SK-N-SH (cell line): ENCODE results near the gene BPIFA3. TPM values are rescaled to one million over a fixed set of nuclear protein-coding genes. Genes with fewer than 3 reads are reported as not detected.

Source experiments
- CTCF ChIA-PET: fragments of 300-600, 350-600 bp; formaldehyde crosslinking; extraction: SDS; loops from one replicate; lab custom pipeline; 2021; lab: Yijun Ruan, JAX
- POLR2A ChIA-PET: fragments of 350-600 bp; sonication (Branson Sonifier 250); formaldehyde crosslinking; extraction: SDS; loops from one replicate; lab custom pipeline; 2020; ENCODE audit warnings: antibody characterized with exemption, inconsistent platforms; lab: Yijun Ruan, JAX
- DNase-seq: peaks from one replicate; pipeline ENCODE4 v3.0.0; 2012
- H2AFZ ChIP-seq: fragments of 200-600 bp; sonication (generic); 2 replicates; pipeline ENCODE4 v1.8.1; 2016; ENCODE audit warnings: antibody characterized with exemption, mild to moderate bottlenecking, low read depth
- H3F3A ChIP-seq: fragments of 200-600 bp; sonication (generic); replicated peaks from 2 replicates; pipeline ENCODE3; 2016; ENCODE audit warnings: antibody characterized with exemption, mild to moderate bottlenecking; ENCODE audit not compliant: insufficient read depth
- H3K27ac ChIP-seq, 2 experiments: fragments of 200-500 bp in 1 of 2; fragments of 200-600 bp in 1 of 2; sonication (Bioruptor generic) in 1 of 2; sonication (generic), shearing (Covaris generic) in 1 of 2; 2 replicates each; pipeline versions ENCODE4 v1.5.1 to v1.6.1; 2014 to 2016; ENCODE audit warnings: low read depth in 2 of 2, inconsistent platforms in 1 of 2, low read length in 1 of 2, mild to moderate bottlenecking in 1 of 2, mixed read lengths in 1 of 2
- H3K27me3 ChIP-seq: fragments of 200-600 bp; sonication (generic), shearing (Covaris generic); 2 replicates; pipeline ENCODE4 v1.6.1; 2016; ENCODE audit warnings: mixed run types; ENCODE audit not compliant: insufficient read depth
- H3K36me3 ChIP-seq, 2 experiments: fragments of 200-500 bp in 1 of 2; fragments of 200-600 bp in 1 of 2; sonication (Bioruptor generic) in 1 of 2; sonication (generic) in 1 of 2; replicated peaks in 1 of 2; 2 replicates each; pipeline versions ENCODE3 to v1.5.1; 2014 to 2016; ENCODE audit warnings: low read length in 1 of 2, mild to moderate bottlenecking in 1 of 2; ENCODE audit not compliant: insufficient read depth in 2 of 2, control insufficient read depth in 1 of 2
- H3K4me1 ChIP-seq, 2 experiments: fragments of 200-500 bp in 1 of 2; fragments of 200-600 bp in 1 of 2; sonication (Bioruptor generic) in 1 of 2; sonication (generic), shearing (Covaris generic) in 1 of 2; 2 replicates each; pipeline versions ENCODE4 v1.5.1 to v1.6.1; 2014 to 2016; ENCODE audit warnings: low read depth in 1 of 2, low read length in 1 of 2, mixed run types in 1 of 2; ENCODE audit not compliant: insufficient read depth in 2 of 2, control insufficient read depth in 1 of 2
- H3K4me2 ChIP-seq: fragments of 200-600 bp; sonication (generic), shearing (Covaris generic); 2 replicates; pipeline ENCODE4 v1.6.1; 2017; ENCODE audit warnings: mixed run types
- H3K4me3 ChIP-seq, 2 experiments: fragments of 200-500 bp in 1 of 2; fragments of 200-600 bp in 1 of 2; sonication (Bioruptor generic) in 1 of 2; sonication (generic), shearing (Covaris generic) in 1 of 2; 2 replicates each; pipeline versions ENCODE4 v1.5.1 to v1.8.1; 2014 to 2016; ENCODE audit warnings: low read depth in 2 of 2, inconsistent platforms in 1 of 2, low read length in 1 of 2, mild to moderate bottlenecking in 1 of 2, mixed read lengths in 1 of 2, moderate library complexity in 1 of 2
- H3K79me2 ChIP-seq: fragments of 200-600 bp; sonication (generic); 2 replicates; pipeline ENCODE4 v1.8.1; 2017; ENCODE audit warnings: mild to moderate bottlenecking; ENCODE audit not compliant: insufficient read depth
- H3K9ac ChIP-seq: fragments of 200-600 bp; sonication (generic); 2 replicates; pipeline ENCODE4 v1.6.1; 2017; ENCODE audit warnings: mixed run types
- H3K9me2 ChIP-seq: fragments of 200-600 bp; sonication (generic); 2 replicates; pipeline ENCODE4 v1.6.1; 2017; ENCODE audit warnings: mixed run types
- H3K9me3 ChIP-seq: fragments of 200-600 bp; sonication (generic); 2 replicates; pipeline ENCODE4 v1.6.1; 2017; ENCODE audit warnings: mixed run types, mild to moderate bottlenecking, moderate library complexity
- H4K20me1 ChIP-seq: fragments of 200-600 bp; sonication (generic); 2 replicates; pipeline ENCODE4 v1.6.1; 2017; ENCODE audit warnings: mild to moderate bottlenecking, mixed run types; ENCODE audit not compliant: insufficient read depth
- FOSL2 ChIP-seq: IDR thresholded peaks from 2 replicates; pipeline ENCODE4 v1.4.0; 2012; ENCODE audit warnings: low read depth, mild to moderate bottlenecking, moderate library complexity, borderline replicate concordance
- GABPA ChIP-seq: IDR thresholded peaks from 2 replicates; pipeline ENCODE4 v1.4.0; 2012; ENCODE audit warnings: low read depth, mild to moderate bottlenecking
- MXI1 ChIP-seq: IDR thresholded peaks from 2 replicates; pipeline ENCODE4 v1.6.1; 2012; ENCODE audit warnings: mild to moderate bottlenecking, low read depth, low read length, improper control_type of control experiment
- NRF1 ChIP-seq: IDR thresholded peaks from 2 replicates; pipeline ENCODE4 v1.6.1; 2012; ENCODE audit warnings: low read depth, mild to moderate bottlenecking, low read length
- RAD21 ChIP-seq: IDR thresholded peaks from 2 replicates; pipeline ENCODE4 v1.6.1; 2012; ENCODE audit warnings: mild to moderate bottlenecking, low read length
- REST ChIP-seq: IDR thresholded peaks from 2 replicates; pipeline ENCODE4 v1.6.1; 2012; ENCODE audit warnings: mild to moderate bottlenecking, low read depth, low read length, moderate library complexity
- WGBS: methylation state at CpG from one replicate; pipeline ENCODE4 v1.1.6; 2017; ENCODE audit warnings: low lambda C conversion rate; 5-methylcytosine and 5-hydroxymethylcytosine counted together
- polyA plus RNA-seq, 3 experiments: library from polyadenylated mRNA; depleted of rRNA; stranded (reverse); fragments of >200 nt; gene quantifications; 2 replicates each; pipeline ENCODE4 v1.2.3, GENCODE V29; 2012
- TF ChIP-seq, protein P1 (sequence below): IDR thresholded peaks from 2 replicates; pipeline ENCODE4 v1.4.0; 2012; ENCODE audit warnings: low read depth, borderline replicate concordance

Gene BPIFA3
- polyA plus RNA-seq, 1 of the 3 experiments (the other 2 are of a cell fraction), result not detected

DNA sequence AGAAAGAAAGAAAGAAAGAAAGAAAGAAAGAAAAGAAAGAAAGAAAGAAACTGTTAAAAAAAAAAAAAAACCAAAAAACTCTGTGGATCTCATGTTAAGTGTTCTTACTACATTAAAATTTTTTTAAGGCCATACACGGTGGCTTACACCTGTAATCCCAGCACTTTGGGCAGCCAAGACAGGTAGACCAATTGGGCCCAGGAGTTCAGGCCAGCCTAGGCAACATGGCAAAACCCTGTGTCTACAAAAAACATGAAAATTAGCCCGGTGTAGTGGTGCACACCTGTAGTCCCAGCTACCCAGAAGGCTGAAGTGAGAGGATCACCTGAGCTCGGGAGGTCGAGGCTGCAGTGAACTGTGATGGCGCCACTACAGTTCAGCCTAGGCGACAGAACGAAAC, 14.1 kb downstream of the BPIFA3 start:
- TF ChIP-seq REST (no peak), RAD21 (no peak), FOSL2 (no peak)
- POLR2A ChIA-PET, result no interaction called here
- H3K36me3 ChIP-seq, result no peaks in the 10 kb centered on the region
- no peaks in the 10 kb centered on the region for H3F3A ChIP-seq
- H3K9ac ChIP-seq, result no peak overlapping the region
- H3K4me3 ChIP-seq, result no peak overlapping the region
- no peak overlapping the region for H3K27ac ChIP-seq
- H3K9me3 ChIP-seq, result no peaks in the 10 kb centered on the region
- no peak overlapping the region for H2AFZ ChIP-seq
- no peak overlapping the region for H3K4me2 ChIP-seq
- no peaks in the 10 kb centered on the region for H3K4me1 ChIP-seq
- H3K79me2 ChIP-seq, result no peaks in the 10 kb centered on the region
- DNase-seq, result no peak
- H3K27me3 ChIP-seq, result peaks cover 31% of the 10 kb centered on the region; the same call in 1 of the 2 replicates
- no peaks in the 10 kb centered on the region for H3K9me2 ChIP-seq
- no peaks in the 10 kb centered on the region for H4K20me1 ChIP-seq
- 10% methylated on average over 7 of the region's 7 CpGs for WGBS
- CTCF ChIA-PET, result interaction anchor here (1.1 kb wide), 1 partner anchor 69 kb away, joined by 4 read pairs; no protein-coding TSS in a partner anchor

DNA sequence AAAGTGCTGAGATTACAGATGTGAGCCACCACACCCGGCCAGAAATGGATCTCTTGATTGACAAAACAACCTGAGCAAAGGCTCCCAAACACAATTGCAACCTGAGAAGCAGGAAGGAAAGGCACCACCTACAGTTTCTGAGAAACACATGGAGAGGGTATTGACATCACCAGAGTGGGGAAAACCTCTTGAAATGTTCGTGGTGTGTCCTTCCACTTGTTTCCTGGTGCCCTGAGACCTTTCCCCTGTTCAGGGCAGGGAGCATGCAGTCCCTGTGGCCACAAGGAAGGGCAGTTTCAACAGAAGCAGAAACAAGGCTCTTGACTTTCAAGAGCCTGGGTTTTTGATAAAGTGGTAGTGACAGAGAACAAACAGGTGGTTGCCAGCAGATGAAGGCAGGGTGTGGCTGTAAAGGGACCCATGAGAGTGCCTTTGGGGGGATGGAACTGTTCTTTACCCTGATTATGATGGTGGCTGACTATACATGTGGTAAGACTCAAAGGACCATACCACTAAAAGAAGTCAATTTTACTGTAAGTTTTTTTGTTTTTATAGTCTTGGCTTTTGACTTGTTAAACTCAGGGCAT, 15.4 kb downstream of the BPIFA3 start:
- Histone ChIP-seq H3K9me3 (no peaks in the 10 kb centered on the region), H3F3A (no peaks in the 10 kb centered on the region), H3K4me2 (no peak overlapping the region), H3K27ac (no peak overlapping the region), H3K9ac (no peak overlapping the region), H3K4me3 (no peak overlapping the region), H2AFZ (no peak overlapping the region), H4K20me1 (no peaks in the 10 kb centered on the region), H3K27me3 (peaks cover 40% of the 10 kb centered on the region; the same call in 1 of the 2 replicates), H3K36me3 (no peaks in the 10 kb centered on the region), H3K79me2 (no peaks in the 10 kb centered on the region), H3K4me1 (no peaks in the 10 kb centered on the region)
- WGBS, result 0% methylated on average over 2 of the region's 2 CpGs
- ChIA-PET CTCF (interaction anchor here (1.1 kb wide), 1 partner anchor 67 kb away, joined by 4 read pairs; no protein-coding TSS in a partner anchor), POLR2A (no interaction called here)
- TF ChIP-seq, protein P1, sequence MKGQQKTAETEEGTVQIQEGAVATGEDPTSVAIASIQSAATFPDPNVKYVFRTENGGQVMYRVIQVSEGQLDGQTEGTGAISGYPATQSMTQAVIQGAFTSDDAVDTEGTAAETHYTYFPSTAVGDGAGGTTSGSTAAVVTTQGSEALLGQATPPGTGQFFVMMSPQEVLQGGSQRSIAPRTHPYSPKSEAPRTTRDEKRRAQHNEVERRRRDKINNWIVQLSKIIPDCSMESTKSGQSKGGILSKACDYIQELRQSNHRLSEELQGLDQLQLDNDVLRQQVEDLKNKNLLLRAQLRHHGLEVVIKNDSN, result no peak
- TF ChIP-seq NRF1 (no peak), MXI1 (no peak), GABPA (no peak)
- TF ChIP-seq, all 33 proteins: peak for 0
- H3K9me2 ChIP-seq, result no peaks in the 10 kb centered on the region
- no peak for DNase-seq
